HG03378 (cell line): Measurements from ENCODE around the gene SNAPC2.
"Not testable (repeated sequence)": the region's sequence is repeated elsewhere in the genome, so short reads cannot be mapped to it uniquely, and the experiment has no call there.

Source experiments
- ATAC-seq: cut with Tn5 transposase; IDR thresholded peaks from one replicate; pipeline ENCODE4 v1.9.1; 2021; ENCODE audit warnings: mild to moderate bottlenecking, moderate library complexity; ENCODE audit not compliant: unreplicated experiment

Gene SNAPC2

DNA sequence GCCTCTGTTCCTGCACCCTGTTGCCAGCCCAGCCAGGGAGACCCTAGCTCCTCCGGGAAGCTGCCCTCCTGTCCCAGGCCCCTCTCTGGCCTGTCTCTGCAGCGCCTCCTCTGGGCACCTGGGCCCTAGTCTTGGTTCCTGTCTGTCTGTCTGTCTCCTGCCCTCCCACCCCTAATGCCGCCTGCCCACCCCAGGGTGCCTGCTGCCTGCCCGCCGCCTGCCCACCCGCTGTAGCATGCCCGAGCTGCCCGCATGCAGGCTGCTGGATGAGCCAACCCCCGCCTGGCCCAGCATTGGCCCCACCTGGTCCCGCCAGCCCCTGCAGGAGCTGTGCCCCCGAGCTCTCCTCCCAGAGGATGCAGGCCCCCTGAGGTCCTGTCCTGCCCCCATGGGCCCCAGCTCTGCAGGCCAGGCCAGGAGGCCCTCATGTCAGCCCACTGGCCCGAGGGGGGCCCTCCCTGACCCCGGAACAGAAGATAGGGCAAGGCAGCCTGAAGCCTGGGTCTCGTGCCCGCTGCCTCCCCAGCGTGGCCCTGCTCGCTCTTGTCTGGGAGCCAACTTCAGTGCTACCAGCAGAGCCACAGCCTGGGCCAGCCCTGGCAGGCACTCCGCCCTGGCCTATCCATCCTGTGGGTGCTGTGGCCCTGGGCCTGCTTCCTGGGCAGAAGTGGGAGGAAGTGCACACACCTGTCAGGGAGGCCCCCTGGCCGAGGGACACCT is 11.2 kb upstream of the SNAPC2 start:
- no peak for ATAC-seq

DNA sequence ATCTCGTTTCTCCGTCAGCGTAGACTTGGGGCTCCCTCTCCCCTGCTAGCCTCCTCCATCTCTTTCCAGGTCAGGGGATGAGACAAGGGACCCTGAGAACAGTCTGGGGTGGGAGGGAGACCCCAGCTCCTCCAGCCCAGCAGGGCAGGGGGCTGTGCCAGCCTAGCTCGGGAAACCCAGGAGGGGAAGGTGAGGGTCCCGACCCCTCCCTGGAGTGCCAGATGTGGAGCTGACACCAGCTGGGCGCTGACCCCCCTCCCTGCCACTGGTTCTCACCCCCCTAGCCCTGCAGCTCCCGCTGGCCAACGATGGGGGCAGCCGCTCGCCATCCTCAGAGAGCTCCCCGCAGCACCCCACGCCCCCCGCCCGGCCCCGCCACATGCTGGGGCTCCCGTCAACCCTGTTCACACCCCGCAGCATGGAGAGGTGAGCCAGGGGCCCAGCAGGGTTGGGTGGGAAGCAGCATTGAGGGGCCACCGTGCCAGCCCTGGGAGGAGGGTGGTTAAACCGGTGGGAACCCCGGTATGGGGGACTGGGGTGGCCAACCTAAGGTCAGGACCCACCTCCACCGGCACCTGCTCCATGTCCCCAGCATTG is 10.6 kb upstream of the SNAPC2 start:
- no peak for ATAC-seq

DNA sequence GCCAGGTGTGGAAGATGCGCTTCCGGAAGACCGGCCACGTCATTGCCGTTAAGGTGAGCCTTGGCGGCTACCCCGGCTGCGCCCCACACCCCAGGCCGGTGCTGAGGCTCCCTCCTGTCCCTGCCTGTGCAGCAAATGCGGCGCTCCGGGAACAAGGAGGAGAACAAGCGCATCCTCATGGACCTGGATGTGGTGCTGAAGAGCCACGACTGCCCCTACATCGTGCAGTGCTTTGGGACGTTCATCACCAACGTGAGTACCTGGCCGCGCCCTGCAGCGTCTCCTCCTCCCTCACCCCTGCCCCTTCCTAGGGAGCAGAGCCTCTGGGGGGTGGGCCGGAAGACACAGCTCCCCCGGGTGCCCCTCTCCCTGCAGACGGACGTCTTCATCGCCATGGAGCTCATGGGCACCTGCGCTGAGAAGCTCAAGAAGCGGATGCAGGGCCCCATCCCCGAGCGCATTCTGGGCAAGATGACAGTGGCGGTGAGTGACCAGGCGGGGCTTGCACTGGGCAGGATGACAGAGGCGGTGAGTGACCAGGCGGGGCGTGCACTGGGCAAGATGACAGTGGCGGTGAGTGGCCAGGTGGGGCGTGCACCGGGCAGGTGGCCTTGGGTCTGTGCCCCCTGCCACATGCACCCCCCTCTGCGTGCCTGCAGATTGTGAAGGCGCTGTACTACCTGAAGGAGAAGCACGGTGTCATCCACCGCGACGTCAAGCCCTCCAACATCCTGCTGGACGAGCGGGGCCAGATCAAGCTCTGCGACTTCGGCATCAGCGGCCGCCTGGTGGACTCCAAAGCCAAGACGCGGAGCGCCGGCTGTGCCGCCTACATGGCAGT is 9.6 kb upstream of the SNAPC2 start:
- no peak for ATAC-seq

DNA sequence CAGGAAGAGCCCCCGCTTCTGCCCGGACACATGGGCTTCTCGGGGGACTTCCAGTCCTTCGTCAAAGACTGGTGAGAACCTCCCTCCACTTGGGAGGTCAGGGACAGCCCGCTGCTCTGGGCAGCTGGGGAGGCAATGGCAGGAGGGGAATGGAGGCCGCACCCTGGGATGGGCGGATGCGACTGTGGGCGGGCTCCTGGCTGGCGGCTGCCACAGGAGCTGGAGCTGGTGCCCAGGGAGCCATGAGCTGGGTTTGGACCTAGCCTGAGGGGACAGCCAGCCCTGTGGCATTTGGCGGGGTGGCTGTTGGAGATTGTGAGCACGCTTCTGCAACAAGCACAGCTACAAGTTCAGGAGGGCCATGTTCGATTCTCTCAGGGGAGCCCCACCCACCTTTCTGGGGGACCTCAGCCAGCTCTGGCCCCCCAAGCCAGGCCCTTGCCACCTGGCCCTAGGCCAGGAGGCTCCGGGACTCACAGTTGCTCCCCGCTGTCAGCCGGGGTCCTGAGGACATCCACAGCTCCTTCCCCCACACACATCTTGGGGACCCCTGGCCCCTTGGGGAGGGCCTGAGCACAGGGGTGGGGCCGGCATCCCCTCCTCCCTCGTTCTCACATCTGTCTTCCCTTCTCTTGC is 8.5 kb upstream of the SNAPC2 start:
- no peak for ATAC-seq

DNA sequence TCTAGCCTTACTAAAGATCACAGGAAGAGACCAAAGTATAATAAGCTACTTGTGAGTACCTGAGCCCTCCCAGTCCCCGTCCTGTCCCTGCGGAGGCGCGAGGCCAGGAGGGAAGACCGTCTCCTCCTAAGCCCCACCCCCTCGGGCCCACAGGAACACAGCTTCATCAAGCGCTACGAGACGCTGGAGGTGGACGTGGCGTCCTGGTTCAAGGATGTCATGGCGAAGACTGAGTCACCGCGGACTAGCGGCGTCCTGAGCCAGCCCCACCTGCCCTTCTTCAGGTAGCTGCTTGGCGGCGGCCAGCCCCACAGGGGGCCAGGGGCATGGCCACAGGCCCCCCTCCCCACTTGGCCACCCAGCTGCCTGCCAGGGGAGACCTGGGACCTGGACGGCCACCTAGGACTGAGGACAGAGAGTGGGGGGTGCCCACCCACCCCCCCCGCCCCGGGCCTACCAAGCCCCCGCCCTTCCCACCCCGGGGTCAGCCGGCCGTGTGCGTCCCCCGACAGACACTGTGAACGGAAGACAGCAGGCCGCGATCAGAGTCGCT is 7.9 kb upstream of the SNAPC2 start:
- ATAC-seq = no peak

DNA sequence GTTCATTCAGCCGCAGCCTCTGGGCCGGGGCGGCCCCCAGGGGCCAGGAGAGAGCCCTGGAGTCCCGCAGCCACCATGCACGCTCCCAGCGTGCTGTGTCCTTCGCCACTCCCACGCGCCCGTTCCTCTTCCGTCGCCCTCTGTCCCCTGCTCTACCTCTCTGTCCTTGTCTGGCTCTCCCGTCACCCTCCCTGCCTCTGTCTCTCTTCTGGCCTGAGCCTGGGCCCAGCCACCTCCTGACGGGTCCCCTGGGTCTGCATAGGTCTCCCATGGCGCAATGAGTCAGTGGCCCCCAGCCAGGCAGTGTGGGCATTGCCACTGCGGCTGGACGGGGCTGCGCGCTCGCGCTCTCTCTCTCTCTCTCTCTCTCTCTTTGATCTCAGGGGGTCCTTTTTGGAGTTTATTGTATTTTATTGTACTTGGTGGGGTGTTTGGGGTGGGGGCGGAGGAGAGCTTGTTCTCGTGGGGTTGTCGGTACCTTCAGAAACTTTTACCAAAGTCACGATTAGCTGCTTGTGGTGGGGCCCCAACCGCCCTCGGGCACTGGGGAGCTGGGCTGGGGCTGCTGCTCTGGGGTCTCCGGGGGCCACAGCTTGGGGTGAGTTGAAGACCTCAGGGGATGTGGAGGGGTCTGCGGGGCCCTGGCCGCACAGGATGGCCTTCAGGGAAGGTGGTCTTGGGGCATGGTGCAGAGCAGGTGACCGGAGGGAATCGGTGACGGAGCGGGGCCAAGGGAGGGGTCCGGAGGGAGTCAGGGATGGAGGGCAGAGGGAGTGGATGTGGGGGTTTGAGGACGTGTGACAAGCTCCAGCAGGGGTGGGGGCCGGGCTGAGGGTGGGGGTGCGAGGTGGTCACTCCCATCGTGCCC is 7.2 kb upstream of the SNAPC2 start:
- no peak for ATAC-seq

DNA sequence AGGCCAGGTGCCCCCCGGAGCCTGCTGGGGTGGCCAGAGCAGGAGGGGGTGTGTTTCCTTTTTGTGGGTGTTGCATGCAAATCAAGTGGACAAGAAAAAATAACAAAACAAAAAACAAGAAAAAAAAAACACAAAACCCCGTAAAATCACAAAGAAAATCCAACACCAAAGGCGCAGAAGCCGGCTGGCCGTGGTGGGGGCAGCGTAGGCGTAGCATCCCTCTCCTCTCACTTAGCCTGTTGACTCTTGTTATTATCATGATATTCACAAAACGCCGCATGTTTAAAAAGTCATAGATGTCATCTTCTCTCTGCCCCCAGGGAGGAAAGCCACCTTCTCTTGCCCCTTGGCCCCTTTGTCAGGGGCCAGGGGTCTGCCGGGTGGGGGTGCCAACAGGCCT is 6.5 kb upstream of the SNAPC2 start:
- no peak for ATAC-seq

DNA sequence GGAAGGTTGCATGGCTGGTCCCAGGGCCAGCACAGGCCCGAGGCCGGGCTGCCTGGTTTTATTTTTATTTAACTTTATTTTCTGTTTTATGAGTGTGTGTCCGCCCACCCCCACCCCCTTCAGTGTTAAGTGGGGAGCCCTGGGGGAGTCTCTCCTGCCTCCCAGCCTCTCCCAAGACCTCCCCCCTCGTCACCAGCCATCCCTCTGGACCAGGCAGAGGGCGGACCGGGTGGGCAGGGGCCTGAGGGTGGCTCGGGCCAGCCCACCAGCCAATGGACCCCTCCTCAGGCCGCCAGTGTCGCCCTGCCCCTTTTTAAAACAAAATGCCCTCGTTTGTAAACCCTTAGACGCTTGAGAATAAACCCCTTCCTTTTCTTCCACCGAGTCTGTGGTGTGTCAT is 6.0 kb upstream of the SNAPC2 start:
- no peak for ATAC-seq

DNA sequence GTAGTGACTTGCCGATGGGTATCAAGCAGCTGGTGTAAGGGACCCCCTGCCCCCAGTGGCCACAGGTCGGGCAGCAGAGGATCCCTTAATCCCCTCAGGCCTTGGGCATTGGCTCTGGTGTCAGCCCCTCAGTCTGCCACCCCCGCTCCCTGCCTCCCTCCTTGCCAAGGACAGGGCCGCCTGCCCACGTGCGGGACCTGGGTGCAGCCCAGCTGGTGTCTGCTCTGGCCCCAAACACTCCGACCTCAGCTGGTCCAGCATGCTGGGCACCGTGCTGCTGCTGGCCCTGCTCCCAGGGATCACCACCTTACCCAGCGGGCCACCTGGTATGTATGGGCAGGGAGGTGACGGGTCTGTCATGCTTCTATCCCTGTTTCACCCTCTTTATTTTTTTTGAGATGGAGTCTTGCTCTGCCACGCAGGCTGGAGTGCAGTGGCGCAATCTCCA is 5.5 kb upstream of the SNAPC2 start, which contains the start of gene TGFBR3L:
Gene TGFBR3L (plus strand): TSS at position 233 of the 448 bp plus-strand sequence.
- no peak for ATAC-seq

DNA sequence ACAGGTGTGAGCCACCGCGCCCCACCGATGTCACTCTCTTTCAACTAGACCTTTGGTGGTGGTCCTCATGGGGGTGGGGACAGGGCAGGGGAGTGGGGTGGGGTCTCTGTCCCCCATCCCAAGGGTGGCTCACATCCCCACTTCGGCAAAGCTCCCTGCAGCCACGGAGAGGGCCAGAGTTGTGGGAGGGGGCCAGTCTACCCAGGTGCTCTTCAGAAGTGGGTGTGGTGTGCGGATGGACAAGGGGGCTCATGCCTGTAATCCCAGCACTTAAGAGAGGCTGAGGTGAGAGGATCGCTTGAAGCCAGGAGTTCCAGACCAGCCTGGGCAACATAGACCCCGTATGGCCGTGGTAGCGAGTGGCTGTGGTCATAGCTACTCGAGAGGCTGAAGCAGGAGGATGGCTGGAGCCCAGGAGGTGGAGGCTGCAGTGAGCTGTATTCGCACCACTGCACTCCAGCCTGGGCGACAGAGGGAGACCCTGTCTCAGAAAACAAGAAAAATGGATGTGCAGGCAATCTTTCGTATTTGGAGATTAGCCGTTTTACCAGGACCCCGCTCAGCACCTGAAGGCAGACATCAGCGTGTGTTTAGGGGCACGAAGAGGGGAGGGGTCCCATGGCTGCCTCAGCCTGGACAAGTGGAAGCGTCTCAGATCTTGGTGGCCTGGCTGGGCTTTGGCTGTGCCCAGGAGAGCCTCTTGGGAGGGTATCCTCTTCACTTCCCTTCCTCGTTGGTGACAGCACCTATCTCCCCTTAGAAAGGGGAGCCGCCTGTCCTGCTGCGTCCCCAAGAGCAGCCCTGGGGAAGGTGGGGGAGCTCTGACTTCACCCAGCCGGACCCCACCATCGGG is 4.7 kb upstream of the SNAPC2 start:
- ATAC-seq = no peak

DNA sequence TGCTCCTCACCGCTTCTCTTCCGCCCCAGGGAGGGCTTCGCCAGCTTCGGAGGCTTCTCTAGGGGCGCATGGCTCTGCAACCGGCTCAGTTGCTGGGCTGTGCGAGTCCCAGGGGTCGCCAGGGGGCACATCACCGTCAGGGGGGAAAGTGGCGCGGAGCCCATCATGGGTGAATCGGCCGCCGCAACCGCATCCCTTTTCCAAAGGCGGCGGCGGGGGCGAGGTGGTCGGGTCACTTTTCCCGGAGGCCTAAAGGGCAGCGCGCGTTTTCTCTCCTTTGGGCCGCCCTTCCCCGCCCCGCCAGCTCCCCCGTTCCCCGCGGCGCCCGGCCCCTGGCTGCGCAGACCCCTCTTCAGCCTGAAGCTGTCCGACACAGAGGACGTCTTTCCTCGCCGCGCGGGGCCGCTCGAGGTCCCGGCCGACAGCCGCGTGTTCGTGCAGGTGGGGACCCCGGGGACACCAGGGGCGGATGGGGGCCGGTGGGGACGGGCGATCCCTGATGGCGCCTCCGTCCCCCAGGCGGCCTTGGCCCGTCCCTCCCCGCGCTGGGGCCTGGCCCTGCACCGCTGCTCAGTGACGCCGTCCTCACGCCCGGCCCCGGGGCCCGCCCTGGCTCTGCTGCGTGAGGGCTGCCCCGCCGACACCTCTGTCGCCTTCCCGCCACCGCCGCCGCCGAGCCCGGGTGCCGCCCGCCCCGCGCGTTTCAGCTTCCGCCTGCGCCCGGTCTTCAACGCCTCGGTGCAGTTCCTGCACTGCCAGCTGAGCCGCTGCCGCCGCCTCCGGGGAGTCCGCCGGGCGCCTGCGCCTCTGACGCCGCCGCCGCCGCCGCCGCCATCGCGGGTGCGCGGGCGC is 3.8 kb upstream of the SNAPC2 start:
- no peak for ATAC-seq

DNA sequence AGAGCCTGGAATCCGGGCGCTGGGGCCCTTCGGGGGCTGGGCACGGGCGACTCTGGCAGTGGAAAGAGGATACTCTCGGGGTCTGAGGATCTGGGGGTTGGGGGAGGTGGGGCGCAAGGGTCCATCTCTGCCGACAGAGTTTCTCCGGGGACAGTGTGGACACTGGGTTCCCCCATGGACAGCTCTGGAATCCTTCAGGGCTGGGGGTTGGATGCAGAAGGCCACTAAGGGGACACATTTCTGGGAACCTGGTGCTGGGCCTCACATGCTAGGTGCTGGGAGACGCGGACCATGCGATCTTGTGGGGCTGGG is 3.2 kb upstream of the SNAPC2 start:
- ATAC-seq = no peak

DNA sequence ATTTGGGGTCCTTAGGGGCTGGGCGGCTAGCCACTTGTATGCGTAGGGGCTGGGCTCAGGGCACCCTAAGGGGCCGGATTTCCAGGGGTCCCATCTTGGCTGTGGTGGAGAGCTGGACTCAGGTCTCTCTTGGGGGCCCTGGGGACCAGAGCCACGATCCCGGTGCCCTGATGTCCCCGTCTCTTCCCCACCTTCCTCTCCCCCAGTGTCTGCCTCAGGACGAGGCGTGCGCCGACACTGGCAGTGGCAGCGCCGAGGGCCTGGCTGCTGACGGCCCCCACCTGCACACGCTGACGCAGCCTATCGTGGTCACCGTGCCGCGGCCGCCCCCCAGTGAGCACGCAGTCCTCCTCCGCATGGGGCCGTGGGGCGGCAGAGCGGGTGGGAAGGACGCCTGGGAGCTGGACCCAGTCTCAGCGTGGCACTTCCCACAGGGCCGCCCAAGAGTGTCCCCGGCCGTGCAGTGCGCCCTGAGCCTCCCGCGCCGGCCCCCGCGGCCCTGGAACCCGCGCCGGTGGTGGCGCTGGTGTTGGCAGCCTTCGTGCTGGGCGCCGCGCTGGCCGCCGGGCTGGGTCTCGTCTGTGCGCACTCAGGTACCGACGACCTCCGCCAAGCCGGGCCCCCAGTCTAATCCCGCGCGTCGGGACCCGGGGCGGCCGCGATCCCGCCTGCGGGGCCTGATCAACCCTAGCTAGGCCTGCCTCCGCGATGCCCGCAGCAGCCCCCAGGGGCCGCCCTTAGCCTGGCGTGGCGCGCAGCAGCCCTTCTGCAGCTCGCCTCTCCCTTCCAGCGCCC is 2.7 kb upstream of the SNAPC2 start:
- no peak for ATAC-seq

DNA sequence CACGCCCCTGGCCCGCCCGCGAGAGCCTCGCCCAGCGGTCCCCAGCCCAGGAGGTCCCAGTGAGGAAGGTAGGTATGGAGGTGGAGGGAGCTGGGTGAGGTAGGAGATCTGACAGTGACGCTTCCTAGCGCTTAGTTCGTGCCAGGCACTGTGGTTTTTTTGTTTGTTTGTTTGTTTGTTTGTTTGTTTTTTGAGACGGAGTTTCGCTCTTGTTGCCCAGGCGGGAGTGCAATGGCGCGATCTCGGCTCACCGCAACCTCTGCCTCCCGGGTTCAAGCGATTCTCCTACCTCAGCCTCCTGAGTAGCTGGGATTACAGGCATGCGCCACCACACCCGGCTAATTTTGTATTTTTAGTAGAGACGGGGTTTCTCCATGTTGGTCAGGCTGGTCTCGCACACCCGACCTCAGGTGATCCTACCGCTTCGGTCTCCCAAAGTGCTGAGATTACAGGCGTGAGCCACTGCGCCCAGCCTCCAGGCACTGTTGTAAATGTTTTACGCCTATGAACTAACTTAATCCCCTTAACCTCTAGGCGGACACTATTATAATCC is 2.0 kb upstream of the SNAPC2 start:
- not testable (repeated sequence) for ATAC-seq

DNA sequence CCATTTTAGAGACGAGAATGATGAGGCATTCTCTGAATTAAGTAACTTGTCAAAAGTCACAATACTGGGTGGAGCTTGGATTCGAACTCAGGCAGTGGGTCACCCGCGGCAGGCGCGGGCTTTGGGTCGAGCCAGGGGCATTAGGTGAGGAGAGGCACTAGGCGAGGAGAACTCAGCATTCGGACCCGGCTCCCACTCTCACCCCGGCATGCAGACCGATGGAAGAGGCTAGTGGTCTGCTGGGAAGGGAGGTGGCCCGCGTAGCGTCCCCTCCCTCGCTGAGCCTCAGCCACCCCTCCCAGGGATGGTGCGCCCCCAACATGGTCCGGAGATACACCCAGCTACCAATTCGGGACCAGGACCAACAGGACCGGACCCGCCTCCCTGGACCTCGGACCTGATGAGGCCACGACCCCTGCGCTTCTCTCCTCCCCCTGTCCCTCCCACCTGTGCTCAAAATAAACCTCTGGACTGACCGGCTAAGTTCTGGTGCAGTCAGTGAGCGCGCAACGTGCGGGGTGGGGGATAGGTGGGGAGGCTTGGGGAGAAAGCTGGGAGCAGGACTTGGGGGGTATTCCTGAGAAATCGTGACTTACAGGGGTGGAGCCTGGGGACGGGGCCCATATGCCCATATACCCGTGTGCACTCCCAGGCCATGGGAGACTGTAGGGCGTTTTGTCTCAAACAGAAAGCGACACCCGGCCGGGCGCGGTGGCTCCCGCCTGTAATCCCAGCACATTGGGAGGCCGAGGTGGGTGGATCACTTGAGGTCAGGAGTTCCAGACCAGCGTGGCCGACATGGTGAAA is 1.3 kb upstream of the SNAPC2 start:
- no peak for ATAC-seq

DNA sequence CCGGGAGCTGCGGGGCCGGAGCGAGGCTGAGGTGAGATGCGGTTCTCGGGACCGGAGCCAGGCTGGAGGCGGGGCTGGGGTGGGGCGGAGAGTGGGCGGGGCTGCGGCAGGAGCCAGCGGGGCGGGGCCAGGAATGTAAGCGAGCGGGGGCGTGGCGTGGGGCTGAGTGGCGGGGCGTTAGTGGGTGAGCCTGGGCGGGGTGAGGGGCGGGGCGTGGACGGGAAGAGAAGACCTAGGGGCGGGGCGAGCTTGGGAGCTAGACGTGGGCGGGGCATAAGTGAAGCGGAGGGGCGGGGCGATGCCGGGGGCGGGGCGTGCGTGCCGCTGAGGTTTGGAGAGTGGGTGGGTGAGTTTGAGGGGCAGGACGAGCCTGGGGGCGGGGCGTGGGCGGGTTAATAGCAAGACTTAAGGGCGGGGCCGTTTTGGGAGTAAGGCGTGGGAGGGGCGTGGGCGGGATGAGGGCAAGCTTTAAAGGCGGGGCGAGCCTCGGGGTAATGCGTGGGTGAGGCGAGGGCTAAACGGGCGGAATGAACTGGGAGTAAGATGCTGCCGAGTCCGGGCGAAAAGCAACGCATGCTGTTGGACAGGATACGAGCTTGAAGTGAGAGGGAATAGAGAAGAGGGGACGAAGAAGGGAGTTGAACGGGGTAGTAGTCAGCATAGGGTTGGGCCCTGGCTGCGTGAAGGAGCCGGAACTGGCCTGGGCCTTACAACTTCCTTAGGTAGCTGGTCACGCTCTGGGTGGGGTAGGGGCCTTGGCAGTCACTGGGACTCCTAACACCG is 572 bp downstream of the SNAPC2 start:
- peak; percentile 26 for ATAC-seq
